Measurements from ENCODE around the gene SMAD1. TPM values are rescaled to one million over a fixed set of nuclear protein-coding genes. Genes with fewer than 3 reads are reported as not detected.
"Not testable (repeated sequence)": the region's sequence is repeated elsewhere in the genome, so short reads cannot be mapped to it uniquely, and the experiment has no call there.

Gene SMAD1
- total RNA-seq, 1 experiment from 2014 or later = 15.4 TPM

- Mint-ChIP-seq H3K36me3 (peaks cover 3% of the 10 kb centered on the region; the same call in 1 of the 2 replicates), H3K4me1 (peaks cover 12% of the 10 kb centered on the region), H3K27me3 (ENCODE audit: low read depth) (peaks cover 9% of the 10 kb centered on the region), H3K4me3 (no peak overlapping the region), H3K9me3 (peaks cover 14% of the 10 kb centered on the region), H3K27ac (peak overlapping the region; percentile 66; the same call in 1 of the 2 replicates)
- POLR2A ChIA-PET = no interaction called here
- CTCF ChIA-PET = no interaction called here
- DNase-seq (ENCODE audit: low spot score) (no peak), ATAC-seq (no peak)
- TF ChIP-seq HMGA2 (CRISPR knock-in tag; IDR thresholded peaks at IDR 0.05) = no peak
- TF ChIP-seq SMAD4 (CRISPR knock-in tag; IDR thresholded peaks at IDR 0.05) = no peak
- TF ChIP-seq ZMAT4 (CRISPR knock-in tag; IDR thresholded peaks at IDR 0.05) = no peak
- TF ChIP-seq ZNF416 (CRISPR knock-in tag; IDR thresholded peaks at IDR 0.05) = no peak
- no peak for TF ChIP-seq ZNF263 (CRISPR knock-in tag; IDR thresholded peaks at IDR 0.05; ENCODE audit: low read depth)
- no peak for TF ChIP-seq FOXP4 (CRISPR knock-in tag; IDR thresholded peaks at IDR 0.05)
These were observed 101.8 kb downstream of the SMAD1 start for GRCh38 chr4:145583191-145584055.

- ChIA-PET CTCF (interaction anchor here (0.6 kb wide), 1 partner anchor 89 kb away, joined by 4 read pairs; no protein-coding TSS in a partner anchor), POLR2A (no interaction called here)
- ATAC-seq (peak; percentile 39; the same call in 1 of the 2 replicates), DNase-seq (ENCODE audit: low spot score) (no peak)
- Mint-ChIP-seq H3K9me3 (peaks cover 24% of the 10 kb centered on the region), H3K27ac (no peak overlapping the region), H3K4me3 (no peak overlapping the region), H3K36me3 (peaks cover 7% of the 10 kb centered on the region; the same call in 1 of the 2 replicates), H3K4me1 (peaks cover 12% of the 10 kb centered on the region), H3K27me3 (ENCODE audit: low read depth) (no peaks in the 10 kb centered on the region; the same call in 1 of the 2 replicates)
- TF ChIP-seq USF2 (CRISPR knock-in tag; IDR thresholded peaks at IDR 0.05) (no peak), CREB1 (CRISPR knock-in tag; IDR thresholded peaks at IDR 0.05) (no peak), ZNF263 (CRISPR knock-in tag; IDR thresholded peaks at IDR 0.05; ENCODE audit: low read depth) (peak; percentile 32; the same call in 1 of the 2 replicates), NR1H2 (CRISPR knock-in tag; IDR thresholded peaks at IDR 0.05) (no peak), ZNF512 (CRISPR knock-in tag; IDR thresholded peaks at IDR 0.05; ENCODE audit: borderline replicate concordance) (no peak)
These were observed 105.6 kb downstream of the SMAD1 start for GRCh38 chr4:145587088-145587754.

GRCh38 chr4:145589381-145589780 lies 107.7 kb downstream of the SMAD1 start:
- peaks cover 28% of the 10 kb centered on the region for H3K9me3 Mint-ChIP-seq
- CTCF ChIA-PET; ATAC-seq; H3K27ac Mint-ChIP-seq; POLR2A ChIA-PET; H3K36me3 Mint-ChIP-seq; DNase-seq (ENCODE audit: low spot score); H3K4me3 Mint-ChIP-seq; H3K27me3 Mint-ChIP-seq (ENCODE audit: low read depth): not testable (repeated sequence)
- peaks cover 12% of the 10 kb centered on the region for H3K4me1 Mint-ChIP-seq
